DMS53 (cell line): ENCODE data around the gene CDCA7.
"Not testable (repeated sequence)": the region's sequence is repeated elsewhere in the genome, so short reads cannot be mapped to it uniquely, and the experiment has no call there.

Source experiments
- DNase-seq: peaks from one replicate; lab custom pipeline; 2025; lab: John Stamatoyannopoulos, UW

The CDCA7 gene

GRCh38 chr2:173354582-173355131 lies at the start of gene CDCA7:
CDCA7 (plus strand) TSS chr2:173354872; CDS start chr2:173354964, 92 bp downstream.
- peak; percentile 90 for DNase-seq

GRCh38 chr2:173305303-173305702 lies 49.4 kb upstream of the CDCA7 start:
- no peak for DNase-seq

GRCh38 chr2:173307293-173307692 lies 47.4 kb upstream of the CDCA7 start:
- no peak for DNase-seq

- DNase-seq = not testable (repeated sequence)
Observed at GRCh38 chr2:173309370-173309769, 45.3 kb upstream of the CDCA7 start.

- no peak for DNase-seq
Observed at GRCh38 chr2:173311844-173312606, 42.6 kb upstream of the CDCA7 start.

- no peak for DNase-seq
Observed at GRCh38 chr2:173323371-173323770, 31.3 kb upstream of the CDCA7 start.

GRCh38 chr2:173326806-173327205 lies 27.9 kb upstream of the CDCA7 start:
- DNase-seq = no peak

GRCh38 chr2:173327421-173327820 lies 27.3 kb upstream of the CDCA7 start:
- no peak for DNase-seq

- not testable (repeated sequence) for DNase-seq
Observed at GRCh38 chr2:173333003-173333402, 21.7 kb upstream of the CDCA7 start.

- no peak for DNase-seq
Observed at GRCh38 chr2:173339807-173340206, 14.9 kb upstream of the CDCA7 start.

- no peak for DNase-seq
Observed at GRCh38 chr2:173343921-173344320, 10.8 kb upstream of the CDCA7 start.

GRCh38 chr2:173346035-173346434 lies 8.6 kb upstream of the CDCA7 start:
- DNase-seq = peak; percentile 58

- peak; percentile 89 for DNase-seq
Observed at GRCh38 chr2:173347305-173348168, 7.1 kb upstream of the CDCA7 start.

- no peak for DNase-seq
Observed at GRCh38 chr2:173349287-173349686, 5.4 kb upstream of the CDCA7 start.

- DNase-seq = no peak
Observed at GRCh38 chr2:173350383-173350782, 4.3 kb upstream of the CDCA7 start.

- DNase-seq = no peak
Observed at GRCh38 chr2:173351879-173352278, 2.8 kb upstream of the CDCA7 start.

GRCh38 chr2:173353556-173353955 lies 1.1 kb upstream of the CDCA7 start:
- DNase-seq = peak; percentile 19

- no peak for DNase-seq
Observed at GRCh38 chr2:173354073-173354581, 545 bp upstream of the CDCA7 start.

- peak; percentile 89 for DNase-seq
Observed at GRCh38 chr2:173355132-173355865, 627 bp downstream of the CDCA7 start.

- DNase-seq = no peak
Observed at GRCh38 chr2:173355866-173356508, 1.3 kb downstream of the CDCA7 start.

- DNase-seq = no peak
Observed at GRCh38 chr2:173357346-173357745, 2.7 kb downstream of the CDCA7 start.
